ENCODE data around the gene ARHGEF4. TPM values are rescaled to one million over a fixed set of nuclear protein-coding genes. Genes with fewer than 3 reads are reported as not detected.
A peak's percentile ranks its signal among the peaks of the same experiment; 100 is the strongest.
"Not testable (repeated sequence)": the region's sequence is repeated elsewhere in the genome, so short reads cannot be mapped to it uniquely, and the experiment has no call there.

ARHGEF4 gene
- total RNA-seq, 2 donors from 2014 or later = 50.3 to 54.7 TPM

DNA sequence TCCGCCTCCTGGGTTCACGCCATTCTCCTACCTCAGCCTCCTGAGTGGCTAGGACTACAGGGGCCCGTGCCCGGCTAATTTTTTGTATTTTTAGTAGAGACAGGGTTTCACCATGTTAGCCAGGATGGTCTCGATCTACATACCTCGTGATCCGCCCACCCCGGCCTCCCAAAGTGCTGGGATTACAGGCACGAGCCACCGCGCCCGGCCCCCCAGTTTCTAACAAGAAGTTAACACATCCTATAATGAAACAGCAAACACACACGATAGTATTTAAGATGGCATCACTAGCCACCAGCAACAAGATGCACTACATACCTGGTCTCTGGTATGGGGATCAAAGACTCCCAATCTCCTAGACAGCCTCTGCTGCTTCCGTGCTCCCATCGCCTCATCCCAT, 238.9 kb downstream of the ARHGEF4 start:
- H3K27me3 ChIP-seq (ENCODE audit: control insufficient read depth, insufficient read depth, low read length, poor library complexity, severe bottlenecking); H3K9ac ChIP-seq (ENCODE audit: extremely low read depth, low read length, poor library complexity, severe bottlenecking); H3K9me3 ChIP-seq (ENCODE audit: control insufficient read depth, low read length); H3K4me1 ChIP-seq (ENCODE audit: control insufficient read depth, insufficient read depth, low read length); H3K27me3 Mint-ChIP-seq (ENCODE audit: insufficient read depth); DNase-seq; H3K27ac ChIP-seq (ENCODE audit: low read depth, low read length); H3K4me3 ChIP-seq (ENCODE audit: low read length); H3K9me3 Mint-ChIP-seq: not testable (repeated sequence)
- 91 to 97% methylated on average over 10 to 15 of the region's 15 CpGs for WGBS, 2 experiments (ENCODE audit: insufficient coverage in 1 of 2, insufficient read length in 1 of 2)
- Mint-ChIP-seq H3K4me1 (peaks cover 35% of the 10 kb centered on the region), H3K36me3 (ENCODE audit: low read depth) (peaks cover 84% of the 10 kb centered on the region), H3K27ac (peak overlapping the region; percentile 87), H3K4me3 (peak overlapping the region; percentile 7)
- H3K36me3 ChIP-seq (ENCODE audit: control insufficient read depth, insufficient read depth, low read length) = peaks cover 88% of the 10 kb centered on the region

DNA sequence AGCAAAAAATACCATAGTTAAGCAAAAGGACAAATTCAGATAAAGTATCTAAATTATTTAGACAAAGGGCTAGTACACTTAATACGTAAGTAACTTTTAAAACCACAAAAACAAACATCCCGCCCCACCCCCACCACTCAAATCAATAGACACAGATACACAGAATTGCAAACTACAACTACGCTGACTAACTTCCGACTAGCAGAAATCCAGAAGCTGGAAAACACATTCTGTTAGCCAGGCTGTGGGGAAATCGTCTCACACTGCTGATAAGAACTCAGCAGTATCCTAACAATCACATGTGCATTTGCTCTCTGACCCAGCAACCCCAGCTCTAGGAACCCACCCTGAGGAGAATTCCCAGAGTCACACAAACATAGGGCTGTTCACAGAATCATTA, 240.0 kb downstream of the ARHGEF4 start:
- no peaks in the 10 kb centered on the region for H3K27me3 Mint-ChIP-seq (ENCODE audit: insufficient read depth)
- WGBS, 2 experiments (ENCODE audit: insufficient coverage in 1 of 2, insufficient read length in 1 of 2) = 59 to 68% methylated on average over 3 to 5 of the region's 5 CpGs
- H3K4me3 Mint-ChIP-seq = no peak overlapping the region

DNA sequence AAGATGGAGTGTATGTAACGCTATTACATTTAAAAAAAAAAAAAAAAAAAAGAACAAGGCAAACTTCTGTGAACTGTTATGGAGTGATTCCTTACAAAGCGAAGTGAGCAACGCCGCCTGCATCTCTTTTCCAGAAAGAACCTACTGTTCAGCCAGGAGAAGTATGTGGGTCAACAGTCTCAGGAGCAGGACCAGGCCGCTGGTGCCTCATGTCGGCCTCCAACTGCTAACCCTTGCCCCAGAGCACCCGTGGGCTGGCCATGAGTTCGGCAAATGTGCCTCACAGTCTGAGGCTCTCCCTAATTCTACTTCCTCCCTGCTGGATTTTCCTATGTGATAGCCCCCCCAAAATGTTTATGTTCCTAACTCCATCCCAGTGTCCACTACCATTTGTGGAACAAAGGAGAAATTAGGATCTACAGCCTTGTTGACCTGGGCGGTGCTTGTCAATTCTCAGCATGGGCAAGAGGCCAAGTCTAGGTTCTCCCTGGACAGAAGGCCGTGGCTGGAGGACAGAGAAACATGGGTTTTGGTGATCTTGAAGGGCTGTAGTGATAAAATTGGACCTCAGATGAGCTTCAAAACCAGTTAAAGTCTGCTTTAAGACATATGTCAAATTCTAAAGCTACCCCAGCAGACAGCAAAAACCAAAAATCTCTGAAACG, 240.6 kb downstream of the ARHGEF4 start:
- no peaks in the 10 kb centered on the region for H3K9me3 ChIP-seq (ENCODE audit: control insufficient read depth, low read length)
- H3K4me1 Mint-ChIP-seq = peaks cover 44% of the 10 kb centered on the region
- peaks cover 84% of the 10 kb centered on the region for H3K36me3 Mint-ChIP-seq (ENCODE audit: low read depth)
- H3K27ac ChIP-seq (ENCODE audit: low read depth, low read length) = no peak overlapping the region
- DNase-seq = no peak
- H3K9ac ChIP-seq (ENCODE audit: extremely low read depth, low read length, poor library complexity, severe bottlenecking) = no peak overlapping the region
- H3K4me1 ChIP-seq (ENCODE audit: control insufficient read depth, insufficient read depth, low read length) = peaks cover 7% of the 10 kb centered on the region
- no peaks in the 10 kb centered on the region for H3K9me3 Mint-ChIP-seq
- WGBS, 2 experiments (ENCODE audit: insufficient coverage in 1 of 2, insufficient read length in 1 of 2) = 93 to 98% methylated on average over 10 to 11 of the region's 11 CpGs
- TF ChIP-seq, protein P1, sequence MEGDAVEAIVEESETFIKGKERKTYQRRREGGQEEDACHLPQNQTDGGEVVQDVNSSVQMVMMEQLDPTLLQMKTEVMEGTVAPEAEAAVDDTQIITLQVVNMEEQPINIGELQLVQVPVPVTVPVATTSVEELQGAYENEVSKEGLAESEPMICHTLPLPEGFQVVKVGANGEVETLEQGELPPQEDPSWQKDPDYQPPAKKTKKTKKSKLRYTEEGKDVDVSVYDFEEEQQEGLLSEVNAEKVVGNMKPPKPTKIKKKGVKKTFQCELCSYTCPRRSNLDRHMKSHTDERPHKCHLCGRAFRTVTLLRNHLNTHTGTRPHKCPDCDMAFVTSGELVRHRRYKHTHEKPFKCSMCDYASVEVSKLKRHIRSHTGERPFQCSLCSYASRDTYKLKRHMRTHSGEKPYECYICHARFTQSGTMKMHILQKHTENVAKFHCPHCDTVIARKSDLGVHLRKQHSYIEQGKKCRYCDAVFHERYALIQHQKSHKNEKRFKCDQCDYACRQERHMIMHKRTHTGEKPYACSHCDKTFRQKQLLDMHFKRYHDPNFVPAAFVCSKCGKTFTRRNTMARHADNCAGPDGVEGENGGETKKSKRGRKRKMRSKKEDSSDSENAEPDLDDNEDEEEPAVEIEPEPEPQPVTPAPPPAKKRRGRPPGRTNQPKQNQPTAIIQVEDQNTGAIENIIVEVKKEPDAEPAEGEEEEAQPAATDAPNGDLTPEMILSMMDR (conservative IDR thresholded peaks at IDR 0.05) = no peak
- H3K27me3 Mint-ChIP-seq (ENCODE audit: insufficient read depth) = no peaks in the 10 kb centered on the region
- H3K36me3 ChIP-seq (ENCODE audit: control insufficient read depth, insufficient read depth, low read length) = peaks cover 89% of the 10 kb centered on the region
- H3K27ac Mint-ChIP-seq = peak overlapping the region; percentile 87
- no peak overlapping the region for H3K4me3 ChIP-seq (ENCODE audit: low read length)
- no peak overlapping the region for H3K4me3 Mint-ChIP-seq
- no peaks in the 10 kb centered on the region for H3K27me3 ChIP-seq (ENCODE audit: control insufficient read depth, insufficient read depth, low read length, poor library complexity, severe bottlenecking)

More for the DNA sequence above, 240.0 kb downstream of the ARHGEF4 start:
- H3K4me1 ChIP-seq (ENCODE audit: control insufficient read depth, insufficient read depth, low read length) = peaks cover 7% of the 10 kb centered on the region
- DNase-seq = peak; percentile 67
- peaks cover 87% of the 10 kb centered on the region for H3K36me3 ChIP-seq (ENCODE audit: control insufficient read depth, insufficient read depth, low read length)
- Mint-ChIP-seq H3K27ac (peak overlapping the region; percentile 87), H3K9me3 (no peaks in the 10 kb centered on the region), H3K36me3 (ENCODE audit: low read depth) (peaks cover 83% of the 10 kb centered on the region), H3K4me1 (peaks cover 38% of the 10 kb centered on the region)
- H3K9me3 ChIP-seq (ENCODE audit: control insufficient read depth, low read length) = no peaks in the 10 kb centered on the region
- no peaks in the 10 kb centered on the region for H3K27me3 ChIP-seq (ENCODE audit: control insufficient read depth, insufficient read depth, low read length, poor library complexity, severe bottlenecking)
- no peak overlapping the region for H3K4me3 ChIP-seq (ENCODE audit: low read length)
- H3K9ac ChIP-seq (ENCODE audit: extremely low read depth, low read length, poor library complexity, severe bottlenecking) = no peak overlapping the region
- TF ChIP-seq, protein P1 (conservative IDR thresholded peaks at IDR 0.05) = no peak
- no peak overlapping the region for H3K27ac ChIP-seq (ENCODE audit: low read depth, low read length)
